Nephron (organoid): Measurements from ENCODE around the gene EMC9.
A peak's percentile ranks its signal among the peaks of the same experiment; 100 is the strongest.

Experiments
- H3K27ac Mint-ChIP-seq, 3 experiments: 2 replicates each; pipeline ENCODE4 v1.8.0; 2020; ENCODE audit warnings: mixed read lengths in 3 of 3, mild to moderate bottlenecking in 2 of 3, moderate library complexity in 1 of 3
- H3K27me3 Mint-ChIP-seq: 2 replicates; pipeline ENCODE4 v1.8.0; 2021; ENCODE audit warnings: low read depth, mild to moderate bottlenecking, moderate library complexity, mixed read lengths
- H3K36me3 Mint-ChIP-seq: 2 replicates; pipeline ENCODE4 v1.8.0; 2020; ENCODE audit warnings: low read depth, mixed read lengths
- H3K4me1 Mint-ChIP-seq: 2 replicates; pipeline ENCODE4 v1.8.0; 2020; ENCODE audit warnings: mixed read lengths
- H3K4me3 Mint-ChIP-seq, 3 experiments: 2 replicates each; pipeline ENCODE4 v1.8.0; 2020; ENCODE audit warnings: mild to moderate bottlenecking in 3 of 3, mixed read lengths in 3 of 3, moderate library complexity in 2 of 3
- H3K9me3 Mint-ChIP-seq: 2 replicates; pipeline ENCODE4 v1.8.0; 2020; ENCODE audit warnings: mixed read lengths
- CTCF ChIP-seq, 3 experiments: fragments of 200-600 bp; sonication (generic); IDR thresholded peaks; one replicate each; pipeline ENCODE4 v1.5.0; 2021; ENCODE audit warnings: antibody characterized with exemption in 3 of 3; ENCODE audit not compliant: unreplicated experiment in 3 of 3

The EMC9 gene

DNA sequence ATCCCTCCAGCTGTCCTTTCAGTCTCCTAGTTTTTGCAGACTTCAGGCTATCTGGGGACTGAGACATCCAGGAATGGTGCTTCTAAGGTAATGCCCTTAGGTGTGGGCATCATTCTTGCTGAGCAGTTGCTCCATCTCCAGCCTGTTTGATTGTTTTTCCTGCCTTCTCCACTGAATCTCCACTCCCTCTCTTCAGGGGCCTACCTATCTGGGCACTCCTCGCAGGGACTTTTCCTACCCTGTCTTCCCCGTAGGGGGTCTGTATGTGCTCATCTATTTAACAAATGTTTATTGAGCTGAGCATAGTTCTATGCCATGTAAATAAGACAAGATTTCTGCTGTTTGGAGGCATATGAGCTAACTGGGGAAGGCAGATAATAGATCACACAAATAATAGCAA is 8.4 kb downstream of the EMC9 start:
- Mint-ChIP-seq H3K27me3 (no peaks in the 10 kb centered on the region), H3K36me3 (peaks cover 6% of the 10 kb centered on the region), H3K27ac (peak overlapping the region in 2 of 3 experiments; percentile 77 to 84), H3K4me3 (peak overlapping the region; percentile 57 to 81 (median 75)), H3K4me1 (peaks cover 42% of the 10 kb centered on the region), H3K9me3 (no peaks in the 10 kb centered on the region)
- no peak for TF ChIP-seq CTCF (IDR thresholded peaks at IDR 0.05; ENCODE audit: unreplicated experiment in 3 of 3)

- H3K4me3 Mint-ChIP-seq, result peak overlapping the region; percentile 38 to 81 (median 79)
- H3K4me1 Mint-ChIP-seq, result peaks cover 40% of the 10 kb centered on the region
- no peaks in the 10 kb centered on the region for H3K27me3 Mint-ChIP-seq
- H3K27ac Mint-ChIP-seq, result peak overlapping the region; percentile 43 to 84 (median 83)
- H3K9me3 Mint-ChIP-seq, result no peaks in the 10 kb centered on the region
- peaks cover 4% of the 10 kb centered on the region for H3K36me3 Mint-ChIP-seq
- TF ChIP-seq CTCF (IDR thresholded peaks at IDR 0.05; ENCODE audit: unreplicated experiment in 3 of 3), result no peak
Measured at GRCh38 chr14:24132061-24132685, 9.2 kb downstream of the EMC9 start.

DNA sequence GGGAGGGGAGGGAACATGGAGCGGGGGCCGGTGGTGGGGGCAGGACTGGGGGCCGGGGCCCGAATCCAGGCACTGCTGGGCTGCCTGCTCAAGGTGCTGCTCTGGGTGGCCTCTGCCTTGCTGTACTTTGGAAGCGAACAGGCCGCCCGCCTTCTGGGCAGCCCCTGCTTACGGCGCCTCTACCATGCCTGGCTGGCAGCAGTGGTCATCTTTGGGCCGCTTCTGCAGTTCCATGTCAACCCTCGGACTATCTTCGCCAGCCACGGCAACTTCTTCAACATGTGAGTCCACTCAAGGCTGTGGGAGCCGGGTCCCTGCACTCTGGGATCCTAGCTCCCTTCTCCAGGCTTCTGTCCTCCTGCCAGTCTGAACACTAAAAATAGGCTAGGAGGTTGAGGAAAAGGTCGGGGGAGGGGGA is 9.8 kb downstream of the EMC9 start:
- peaks cover 40% of the 10 kb centered on the region for H3K4me1 Mint-ChIP-seq
- no peak for TF ChIP-seq CTCF (IDR thresholded peaks at IDR 0.05; ENCODE audit: unreplicated experiment in 3 of 3)
- no peaks in the 10 kb centered on the region for H3K36me3 Mint-ChIP-seq
- peak overlapping the region; percentile 43 to 84 (median 83) for H3K27ac Mint-ChIP-seq
- H3K4me3 Mint-ChIP-seq, result peak overlapping the region; percentile 38 to 81 (median 79)
- no peaks in the 10 kb centered on the region for H3K9me3 Mint-ChIP-seq
- no peaks in the 10 kb centered on the region for H3K27me3 Mint-ChIP-seq

DNA sequence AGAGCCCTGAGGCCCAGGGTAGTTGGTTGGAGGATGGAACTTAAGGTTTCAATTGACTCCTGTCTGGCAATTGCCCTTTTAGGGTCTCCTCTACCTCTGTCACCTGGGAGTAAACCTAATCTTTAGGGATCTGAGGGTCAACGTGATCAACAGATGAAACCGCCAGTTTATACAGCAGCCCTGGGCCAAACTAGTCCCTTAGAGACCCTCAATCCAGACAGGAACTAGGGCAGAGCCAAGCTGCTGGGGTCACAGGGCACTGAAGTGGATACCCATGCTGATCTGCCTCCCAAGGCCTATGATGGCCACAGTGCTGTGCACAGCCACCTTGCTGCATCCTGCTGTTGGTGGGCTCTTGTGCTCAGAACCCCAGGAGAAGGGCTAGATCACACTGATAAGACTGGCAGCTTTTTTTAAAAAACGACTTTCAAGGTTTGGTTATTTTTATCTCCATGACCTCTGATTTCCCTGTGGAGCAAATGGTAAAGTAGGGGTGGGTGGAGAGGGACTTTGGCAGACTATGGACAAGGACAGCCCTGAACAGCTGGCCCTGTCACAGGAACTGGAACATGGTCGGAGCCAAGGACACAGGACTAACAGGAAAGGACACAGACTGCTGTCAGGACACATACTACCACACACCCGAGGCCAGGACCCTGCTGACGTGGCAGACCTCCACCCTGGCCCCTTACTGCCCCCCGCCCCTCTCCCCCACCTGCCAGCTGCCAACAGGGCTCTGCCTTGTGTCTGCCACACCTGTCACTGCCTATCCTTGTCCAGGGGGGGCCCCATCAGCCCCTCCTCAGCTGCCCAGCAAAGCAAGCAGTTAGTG is 10.5 kb downstream of the EMC9 start:
- Mint-ChIP-seq H3K4me3 (peak overlapping the region in 2 of 3 experiments; percentile 70 to 81), H3K27ac (peak overlapping the region; percentile 54 to 87 (median 84)), H3K27me3 (no peaks in the 10 kb centered on the region), H3K4me1 (peaks cover 39% of the 10 kb centered on the region), H3K9me3 (no peaks in the 10 kb centered on the region), H3K36me3 (no peaks in the 10 kb centered on the region)
- TF ChIP-seq CTCF (IDR thresholded peaks at IDR 0.05; ENCODE audit: unreplicated experiment in 3 of 3), result no peak

- Mint-ChIP-seq H3K9me3 (no peaks in the 10 kb centered on the region), H3K4me1 (peaks cover 38% of the 10 kb centered on the region), H3K27ac (peak within 1 kb of the TSS; percentile 54 to 87 (median 84)), H3K36me3 (peaks cover under 1% of the 10 kb centered on the region), H3K27me3 (no peaks in the 10 kb centered on the region), H3K4me3 (peak within 1 kb of the TSS in 2 of 3 experiments; percentile 79 to 81)
- no peak for TF ChIP-seq CTCF (IDR thresholded peaks at IDR 0.05; ENCODE audit: unreplicated experiment in 3 of 3)
Measured at GRCh38 chr14:24130380-24130716, 11.0 kb downstream of the EMC9 start, which contains the start of gene FITM1. Gene FITM1, plus strand, starts transcription at chr14:24130659. Its CDS starts 905 bp downstream, at chr14:24131564.
